CD4-positive, alpha-beta T cell treated with Interleukin-17A for 4 hours (primary cell): Measurements from ENCODE around the gene FAM227B.
"Not testable (repeated sequence)": the region's sequence is repeated elsewhere in the genome, so short reads cannot be mapped to it uniquely, and the experiment has no call there.

ENCODE experiments used
- DNase-seq: peaks from one replicate; pipeline ENCODE4 v3.0.0-alpha.2; 2020; ENCODE audit warnings: mixed read lengths

Gene FAM227B, protein sequence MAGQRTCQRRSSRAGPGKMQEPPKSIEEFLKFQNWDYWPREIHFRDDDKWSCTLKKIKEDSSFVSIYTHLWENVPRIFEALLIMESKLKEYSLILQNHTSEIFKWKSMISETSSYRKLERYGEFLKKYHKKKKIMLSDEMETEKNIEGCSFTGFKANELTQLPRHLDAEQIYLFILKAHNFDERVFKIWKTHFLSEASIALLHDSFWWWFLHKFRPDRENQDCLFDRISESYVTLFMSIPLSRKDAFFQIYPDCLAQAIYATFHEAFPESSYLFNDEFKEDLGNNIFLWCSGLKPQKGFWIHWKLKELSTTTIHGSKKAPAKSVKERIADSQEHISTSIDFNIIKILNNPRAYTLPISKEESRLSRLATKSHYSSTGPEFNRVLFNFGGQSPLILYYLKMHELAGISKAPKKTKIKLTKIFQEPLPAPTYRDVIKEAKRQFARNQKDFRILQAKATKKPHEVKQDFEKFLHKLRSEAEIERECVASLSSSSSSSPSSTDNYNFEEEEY

DNA sequence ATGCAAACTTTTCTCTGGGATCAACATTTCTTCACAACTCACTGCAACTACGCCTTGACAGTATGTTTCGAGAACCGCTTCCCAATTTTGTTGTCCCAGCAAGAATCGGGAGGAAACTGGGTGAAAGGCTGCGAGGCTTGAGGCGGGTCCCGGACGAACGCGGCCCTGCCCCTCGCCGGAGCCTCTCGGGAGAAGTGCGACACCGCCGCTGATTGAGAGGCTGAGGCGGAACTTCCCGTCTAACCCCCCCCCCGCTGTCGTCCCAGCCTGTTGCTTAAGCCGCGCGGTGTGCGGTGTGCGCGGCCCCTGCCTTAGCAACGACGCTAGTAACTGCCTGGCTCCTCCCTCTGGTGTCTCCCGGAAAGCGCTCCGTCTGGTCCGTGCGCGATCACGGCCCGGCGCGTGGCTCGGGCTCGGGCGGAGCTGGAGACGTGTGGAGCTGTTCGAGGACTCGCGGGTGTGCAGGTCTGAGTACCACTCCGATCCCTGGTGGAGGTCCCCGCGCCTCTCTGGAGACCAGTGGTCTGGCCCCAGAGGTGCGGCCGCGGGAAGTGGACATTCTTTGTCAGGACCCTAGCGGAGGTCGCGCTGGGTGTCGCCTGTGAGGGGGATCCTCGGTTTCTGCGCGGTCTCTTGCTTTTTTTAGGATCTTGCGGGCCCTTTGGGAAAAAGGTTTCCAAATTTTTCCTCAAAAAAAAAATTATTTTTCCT, at the start of gene FAM227B, which contains the start of gene DTWD1:
TSS of gene FAM227B (minus strand) at position 161 of the 711 bp plus-strand sequence. CDS start 5,647 bp downstream, outside the sequence.
TSS of gene DTWD1 (plus strand) at position 391 of the 711 bp plus-strand sequence. CDS start 4,120 bp downstream, outside the sequence.
- DNase-seq: peak; percentile 94

DNA sequence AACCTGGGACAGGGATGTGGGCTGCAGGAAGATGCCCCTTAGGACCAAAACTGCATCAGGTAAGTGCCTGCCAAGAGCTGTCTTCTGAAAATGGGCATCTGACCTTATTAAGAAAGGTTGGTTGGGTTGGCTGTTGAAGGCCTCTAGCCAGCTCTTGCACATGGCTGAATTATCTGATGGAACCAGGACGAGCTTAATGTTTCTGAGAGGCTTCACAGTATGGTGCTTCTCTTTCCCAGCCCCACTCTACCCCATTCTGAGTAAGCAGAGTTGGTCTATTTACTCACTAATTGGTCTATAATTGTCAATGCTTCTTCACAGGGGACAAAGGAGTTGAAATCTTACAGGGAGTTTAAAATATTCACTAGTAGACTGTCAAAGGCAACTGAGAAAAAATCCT, 48.7 kb upstream of the FAM227B start:
- no peak for DNase-seq

DNA sequence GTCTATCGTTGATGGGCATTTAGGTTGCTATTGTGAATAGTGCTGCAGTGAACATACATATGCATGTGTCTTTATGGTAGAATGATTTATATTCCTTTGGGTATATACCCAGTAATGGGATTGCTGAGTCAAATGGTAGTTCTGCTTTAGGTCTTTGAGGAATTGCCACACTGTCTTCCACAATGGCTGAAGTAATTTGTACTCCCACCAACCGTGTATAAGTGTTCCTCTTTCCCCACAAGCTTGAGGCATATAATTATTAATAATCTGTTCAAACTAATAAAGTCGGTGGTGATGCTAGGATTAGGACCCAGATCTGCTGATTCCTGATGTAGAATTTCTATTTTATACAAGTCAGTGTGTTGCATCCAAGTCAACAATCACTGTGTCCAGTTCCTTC, 45.9 kb upstream of the FAM227B start:
- not testable (repeated sequence) for DNase-seq

DNA sequence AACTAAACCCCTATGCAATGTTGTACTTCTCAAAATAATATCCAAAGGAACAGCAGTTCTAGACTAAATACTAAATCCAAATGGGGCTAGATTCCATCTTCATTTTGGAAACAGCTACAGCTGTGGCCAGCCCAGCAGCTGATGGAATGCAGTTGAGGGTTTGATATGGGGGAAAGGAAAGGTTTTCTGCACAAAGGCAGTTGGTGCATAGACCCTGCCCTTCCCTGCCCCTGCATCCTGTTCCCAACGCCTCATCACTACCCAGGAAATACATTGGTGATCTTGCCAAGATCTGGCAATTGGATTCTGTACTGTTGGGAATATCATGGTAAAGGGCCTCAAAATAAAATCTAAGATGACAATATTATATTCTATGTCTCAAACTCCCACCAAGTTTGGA, 44.1 kb upstream of the FAM227B start:
- no peak for DNase-seq

DNA sequence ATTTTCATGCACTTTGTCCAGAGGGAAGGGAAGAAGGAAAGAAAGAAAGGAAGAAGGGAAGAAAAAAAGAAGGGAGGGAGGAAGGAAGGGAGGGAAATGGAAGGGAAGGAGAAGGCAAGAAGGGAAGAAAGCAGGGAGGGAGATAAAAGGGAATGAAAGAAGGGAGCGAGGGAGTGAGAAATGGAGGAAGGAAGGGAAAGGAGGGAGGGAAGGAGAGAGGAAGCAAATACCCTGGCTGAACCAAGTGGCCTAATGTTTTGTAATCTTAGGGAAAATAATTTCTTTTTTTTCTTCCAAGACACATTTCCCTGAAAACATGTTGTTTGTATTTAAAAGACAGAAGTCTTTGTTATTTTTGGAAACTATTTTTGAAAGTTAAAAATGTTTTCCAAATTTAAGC, 36.1 kb upstream of the FAM227B start:
- no peak for DNase-seq

DNA sequence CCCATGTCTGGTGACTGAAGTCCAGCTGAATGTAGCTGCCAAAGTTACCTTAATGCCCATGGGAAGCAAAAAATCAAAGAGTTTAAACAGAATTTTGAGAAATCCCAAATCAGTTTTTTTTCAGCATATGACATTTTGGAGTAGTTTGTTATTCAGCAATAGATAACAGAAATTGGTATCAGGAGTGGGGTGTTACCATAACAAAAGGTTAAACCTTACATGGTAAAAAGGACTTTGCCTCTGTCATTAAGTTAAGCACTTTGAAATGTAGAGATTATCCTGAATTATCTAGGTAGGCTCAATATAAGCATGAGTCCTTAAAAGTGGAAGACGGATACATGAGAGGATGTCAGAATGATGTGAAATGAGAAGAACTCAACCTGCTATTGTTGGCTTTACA, 32.3 kb upstream of the FAM227B start:
- DNase-seq: no peak

DNA sequence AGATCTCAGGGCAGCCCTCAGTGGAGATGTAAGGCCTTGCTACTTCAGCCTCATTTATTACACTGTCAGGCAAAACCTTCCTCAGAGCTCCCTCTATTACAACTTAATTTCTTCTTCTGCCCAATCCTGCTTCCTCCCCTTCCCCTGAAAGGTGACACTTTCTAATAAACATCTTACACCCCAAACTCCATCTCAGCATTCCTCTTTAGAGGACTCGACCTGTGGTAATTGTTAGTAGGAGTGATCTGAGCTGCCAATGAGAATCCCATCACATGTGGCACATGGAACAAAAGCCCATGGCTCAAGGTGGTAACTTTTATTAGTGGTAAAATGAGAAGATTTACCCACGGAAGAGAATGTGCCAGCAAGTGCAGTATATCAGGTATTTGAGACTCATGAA, 30.1 kb upstream of the FAM227B start:
- DNase-seq: no peak

DNA sequence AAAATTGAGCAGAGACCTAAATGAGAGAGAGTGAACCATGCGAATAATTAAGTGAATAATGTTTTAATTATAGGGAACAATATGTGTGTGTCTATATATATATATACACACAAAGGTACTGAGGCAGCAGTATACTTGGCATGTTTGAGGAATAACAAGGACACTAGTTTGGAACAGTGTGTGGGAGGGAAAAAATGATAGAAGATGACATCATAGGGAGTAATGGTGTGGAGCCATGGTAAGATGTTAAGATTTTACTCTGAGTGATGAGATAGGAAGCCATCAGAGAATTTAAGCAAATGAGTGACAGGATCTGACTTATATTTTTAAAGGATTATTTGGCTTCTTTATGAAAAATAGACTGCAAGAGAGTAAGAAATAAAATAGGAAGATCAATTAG, 29.4 kb upstream of the FAM227B start:
- DNase-seq: no peak

DNA sequence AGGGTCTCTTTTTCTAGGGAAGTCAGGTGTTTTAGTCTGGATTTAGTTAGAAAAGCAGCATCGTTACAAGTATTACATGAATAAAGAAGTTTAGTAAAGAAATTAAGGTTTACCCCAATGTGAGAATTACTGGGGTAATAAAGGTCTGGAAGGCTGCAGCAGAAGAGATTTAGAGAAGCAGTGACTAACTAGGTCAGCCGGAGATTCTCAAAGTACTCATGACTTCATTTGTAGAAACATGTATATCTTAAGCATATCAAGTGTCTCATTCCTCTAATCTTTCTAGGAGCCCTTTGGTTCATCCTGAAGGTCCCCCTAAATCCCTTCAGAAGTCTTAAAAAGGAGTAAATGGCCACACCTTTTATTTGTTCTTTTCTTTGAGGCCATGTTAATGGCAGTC, 26.3 kb upstream of the FAM227B start:
- no peak for DNase-seq

DNA sequence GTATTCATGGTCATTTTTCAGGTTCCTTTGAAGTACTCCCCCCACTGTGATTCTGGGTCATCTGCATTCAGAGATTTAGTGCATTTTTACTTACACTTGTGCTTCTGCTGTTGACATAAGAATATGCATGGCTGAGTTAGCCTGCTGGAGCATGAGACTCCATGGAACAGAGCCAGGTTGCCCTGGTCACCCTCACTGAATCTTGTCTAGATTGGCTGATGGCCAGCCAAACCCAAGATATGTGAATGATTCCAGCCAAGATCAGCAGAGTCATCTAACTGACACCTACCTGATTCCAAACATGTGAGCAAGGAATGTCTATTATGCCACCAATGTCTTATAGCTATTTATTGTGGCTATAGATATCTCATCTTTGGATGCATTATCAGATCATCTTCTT, 25.3 kb upstream of the FAM227B start:
- DNase-seq: no peak

DNA sequence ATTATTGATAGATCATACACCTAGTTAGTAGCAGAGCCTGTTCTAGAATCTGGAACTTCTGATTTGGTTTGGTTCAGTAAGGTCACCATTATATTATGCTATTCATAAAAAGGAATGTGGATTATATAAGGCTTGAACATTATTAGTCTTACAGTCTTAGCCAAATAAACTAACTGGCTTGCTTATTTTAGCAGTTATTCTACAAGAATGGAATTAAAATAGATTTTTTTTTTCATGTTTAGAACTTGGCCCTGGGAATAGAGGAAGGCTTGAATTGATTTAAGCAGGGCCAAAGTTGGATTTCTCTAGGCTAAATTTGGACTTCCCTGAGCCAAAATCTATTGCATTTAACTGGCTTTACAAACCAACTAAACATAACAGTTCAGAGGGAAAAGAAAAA, 24.7 kb upstream of the FAM227B start:
- DNase-seq: no peak

DNA sequence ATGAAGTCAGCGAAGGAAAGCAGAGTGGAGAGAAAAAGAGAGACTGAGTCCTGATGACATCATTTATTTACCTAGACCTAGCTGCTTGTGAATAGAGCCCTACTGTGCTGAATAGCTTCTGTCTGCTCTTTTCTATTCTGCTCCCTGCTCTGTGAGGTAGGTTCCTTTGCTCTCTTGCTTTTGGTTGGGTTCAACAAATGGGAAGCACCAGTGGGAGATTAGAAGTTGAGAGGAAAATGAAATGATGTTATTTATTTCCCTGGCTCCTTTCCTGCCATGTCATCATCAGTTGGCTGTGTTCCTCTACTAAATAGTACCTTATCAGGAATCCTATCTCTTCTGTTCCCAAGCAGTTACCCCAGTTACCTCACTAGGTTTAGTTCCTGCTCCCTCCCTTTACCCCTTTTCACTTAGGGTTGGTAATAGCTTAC, 23.8 kb upstream of the FAM227B start:
- no peak for DNase-seq

DNA sequence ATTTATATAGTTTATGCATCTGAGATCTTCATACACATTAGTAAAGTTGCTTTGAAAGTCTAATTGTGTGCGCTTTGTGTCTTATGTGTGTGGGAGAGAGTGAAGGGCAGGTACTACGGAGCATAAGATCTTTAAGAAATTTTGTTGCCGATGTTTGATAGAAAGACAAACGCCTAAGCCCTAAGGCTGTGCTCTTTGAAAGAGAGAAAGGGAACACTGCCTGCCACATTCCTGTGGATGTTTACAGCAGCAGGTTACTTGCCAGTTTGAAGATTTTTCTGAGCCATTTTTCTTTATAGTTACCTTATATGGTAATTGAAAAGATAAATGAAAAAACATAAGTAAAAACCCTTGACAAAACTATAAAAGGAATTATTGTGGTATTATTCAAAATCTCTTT, 17.2 kb upstream of the FAM227B start:
- DNase-seq: no peak

DNA sequence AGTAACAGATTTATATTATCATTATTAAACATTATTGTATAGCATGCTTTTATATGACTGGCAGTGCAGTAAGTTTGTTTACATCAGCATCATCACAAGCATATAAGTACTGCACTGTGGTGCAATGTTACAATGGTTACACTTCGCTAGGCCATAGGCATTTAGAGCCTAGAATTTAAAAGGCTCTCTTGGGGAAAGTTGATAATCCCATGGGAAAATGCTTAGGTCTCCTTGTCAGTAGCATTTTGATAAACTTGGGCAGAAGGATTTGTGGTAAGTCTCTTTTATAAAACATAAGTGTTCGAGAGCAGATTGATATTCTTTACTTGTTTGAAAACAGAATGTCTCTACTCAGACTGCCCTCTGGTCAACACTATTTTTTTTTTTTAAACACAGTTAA, 7.8 kb upstream of the FAM227B start:
- no peak for DNase-seq

DNA sequence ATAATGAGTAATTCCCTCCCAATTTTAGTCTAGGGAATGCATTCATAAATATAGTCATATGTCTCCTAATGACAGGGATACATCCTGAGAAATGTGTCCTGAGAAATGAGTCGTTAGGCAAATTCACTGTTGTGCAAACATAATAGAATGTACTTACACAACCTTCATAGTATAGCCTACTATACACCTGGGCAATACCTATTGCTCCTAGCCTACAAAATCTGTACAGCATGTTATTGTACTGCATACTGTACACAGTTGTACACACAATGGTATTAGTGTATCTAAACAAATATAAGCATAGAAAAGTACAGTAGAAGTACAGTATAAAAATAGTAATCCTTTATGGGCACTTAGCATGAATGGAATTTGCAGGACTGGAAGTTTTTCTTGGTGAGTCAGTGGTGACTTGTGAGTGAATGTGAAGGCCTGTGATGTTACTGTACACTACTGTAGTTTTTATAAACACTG, 6.8 kb upstream of the FAM227B start:
- DNase-seq: no peak

DNA sequence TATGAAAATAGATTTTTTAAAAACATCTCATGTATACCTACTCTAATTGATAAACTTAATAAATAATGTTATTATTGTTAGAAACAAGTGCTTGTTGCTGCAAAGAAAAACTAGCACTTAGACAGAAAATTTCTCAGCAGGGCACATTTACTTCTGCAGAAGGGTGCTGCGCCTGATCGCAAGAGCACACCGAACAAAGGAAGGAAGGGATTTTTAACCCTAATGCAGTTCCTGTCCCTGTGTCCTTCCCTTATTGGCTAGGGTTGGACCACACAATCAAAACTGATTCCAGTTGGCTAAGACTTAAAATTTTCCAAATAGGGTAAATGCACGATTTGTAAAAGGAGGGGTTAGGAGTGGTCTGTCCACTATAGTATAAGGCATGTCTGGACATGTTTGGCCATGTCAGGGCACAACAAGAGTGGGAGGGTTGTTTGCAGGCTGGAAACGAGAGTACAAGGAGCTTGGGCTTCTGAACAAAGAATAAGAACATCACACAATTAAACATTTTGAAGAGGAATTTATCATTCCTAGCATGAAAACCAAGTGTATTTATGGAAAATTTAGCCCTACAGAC, 4.9 kb upstream of the FAM227B start:
- no peak for DNase-seq

DNA sequence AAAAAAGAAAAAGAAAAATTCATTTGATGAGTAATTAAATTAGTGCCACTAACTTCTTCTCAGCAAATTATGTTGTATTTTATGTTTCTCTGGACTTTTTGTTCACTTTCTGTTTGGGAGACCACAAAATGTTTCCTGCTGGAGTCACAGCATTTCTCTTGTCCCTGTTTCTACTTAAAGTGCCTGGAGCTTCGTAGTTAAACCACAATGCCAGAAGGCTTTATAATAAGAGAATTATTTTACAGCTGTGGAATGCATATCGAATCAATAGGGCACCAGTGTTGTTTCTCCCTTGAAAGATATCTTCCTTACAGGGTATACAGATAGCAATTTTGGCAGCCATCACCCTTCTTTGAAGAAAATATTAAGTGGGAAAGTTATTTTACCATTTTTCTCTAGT, 3.4 kb upstream of the FAM227B start:
- DNase-seq: no peak

DNA sequence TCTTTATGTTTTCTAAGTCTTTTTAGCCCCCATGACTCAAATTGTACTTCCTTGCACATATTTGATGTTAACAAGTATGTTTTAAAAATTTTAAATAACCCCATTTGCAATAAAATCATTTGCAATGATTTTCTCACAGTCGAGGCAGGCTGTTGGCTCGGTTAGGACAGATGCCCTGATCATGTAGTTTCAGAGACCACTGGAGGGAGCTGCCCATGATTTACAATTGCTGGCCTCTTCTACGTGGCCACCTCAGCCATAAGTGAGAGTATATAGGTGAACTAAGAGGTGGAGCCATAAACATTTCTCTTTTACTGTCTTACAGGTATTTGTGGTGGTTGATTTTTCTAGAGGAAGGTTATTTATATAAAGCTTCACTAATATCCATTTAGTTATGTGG, 1.9 kb upstream of the FAM227B start:
- no peak for DNase-seq

DNA sequence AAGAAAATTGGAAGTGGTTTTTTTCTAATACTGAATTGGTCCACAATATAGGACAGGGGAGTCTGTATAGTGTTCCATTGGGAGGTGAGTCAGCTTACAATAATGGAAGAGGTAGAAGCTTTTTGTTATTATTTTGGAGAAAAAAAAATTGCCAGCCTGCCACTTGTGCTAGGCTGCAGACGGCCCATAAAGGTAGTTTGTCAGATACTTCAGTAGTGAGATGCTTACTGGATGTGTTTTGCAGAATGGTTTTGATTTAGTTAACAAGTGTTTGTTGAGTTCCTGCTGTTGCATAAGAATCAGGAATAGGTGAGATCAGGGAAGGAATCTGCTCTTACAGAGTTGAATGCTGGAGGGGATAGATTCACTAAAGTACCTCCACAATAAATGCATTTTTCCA, 1.3 kb upstream of the FAM227B start:
- DNase-seq: no peak

DNA sequence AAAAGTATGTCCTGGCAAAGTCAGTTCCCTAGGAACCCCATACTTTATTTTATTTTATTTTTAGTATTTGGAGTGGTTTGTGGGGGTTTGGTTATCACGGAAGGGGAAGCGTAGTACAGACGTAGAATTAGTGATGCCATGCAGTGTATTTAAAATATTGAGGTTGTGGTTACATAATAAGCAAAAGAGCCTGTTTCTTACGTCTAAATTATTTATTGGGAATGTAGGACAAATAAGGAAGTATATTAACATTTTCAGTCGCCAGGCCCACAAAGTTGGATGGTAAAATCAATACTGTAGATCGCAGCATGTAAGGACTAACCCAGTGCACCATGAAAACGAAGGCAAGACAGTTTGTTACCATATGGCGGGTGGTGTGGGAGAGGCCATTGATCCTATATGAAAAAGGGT, 788 bp upstream of the FAM227B start:
- no peak for DNase-seq

DNA sequence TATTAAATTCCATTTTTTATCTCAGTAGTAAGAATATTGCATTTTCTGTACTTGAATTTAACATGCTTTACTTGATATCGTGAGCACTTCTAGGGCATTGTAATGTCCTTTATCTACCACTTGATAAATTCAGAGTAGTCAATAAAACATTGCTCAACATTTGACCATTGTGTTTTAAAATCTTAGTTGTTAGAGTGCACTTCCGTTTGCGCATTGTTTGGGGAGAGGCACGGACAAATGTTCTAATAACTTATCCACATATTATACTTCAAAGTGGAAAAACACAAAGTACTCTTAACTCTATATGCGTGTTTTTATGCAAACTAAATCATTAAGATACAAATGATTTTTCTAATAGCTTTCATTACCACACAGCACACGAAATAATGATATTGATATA, 419 bp downstream of the FAM227B start:
- no peak for DNase-seq

DNA sequence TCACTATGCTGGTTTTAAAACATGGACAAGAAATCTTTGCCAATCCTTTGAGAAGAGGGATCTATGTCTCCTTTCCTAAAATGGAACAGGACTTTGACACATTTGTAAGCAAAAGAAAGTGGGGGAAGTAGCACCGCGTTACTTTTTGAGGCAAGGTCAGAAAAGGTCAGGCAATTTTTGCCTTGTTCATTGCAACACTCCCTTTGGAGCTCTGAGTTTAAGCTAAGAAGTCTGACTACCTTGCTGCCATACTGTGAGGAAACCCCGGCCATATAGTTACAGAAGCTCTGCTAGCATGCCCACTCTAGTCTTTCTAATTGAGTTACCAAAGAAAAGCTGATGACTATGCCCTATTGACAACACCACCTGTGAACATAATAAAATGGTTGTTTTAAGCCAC, 1.4 kb downstream of the FAM227B start:
- DNase-seq: no peak

DNA sequence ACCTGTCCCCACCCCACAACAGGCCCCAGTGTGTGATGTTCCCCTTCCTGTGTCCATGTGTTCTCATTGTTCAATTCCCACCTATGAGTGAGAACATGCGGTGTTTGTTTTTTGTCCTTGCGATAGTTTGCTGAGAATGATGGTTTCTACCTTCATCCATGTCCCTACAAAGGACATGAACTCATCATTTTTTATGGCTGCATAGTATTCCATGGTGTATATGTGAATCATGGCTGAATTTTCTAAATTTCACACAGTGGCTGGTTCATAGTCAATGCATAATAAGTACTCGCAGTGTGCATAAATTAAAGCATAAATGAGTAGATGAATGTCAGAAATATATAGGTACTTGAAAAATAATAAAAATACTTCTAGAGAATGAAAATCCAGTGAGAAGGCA, 8.4 kb downstream of the FAM227B start:
- not testable (repeated sequence) for DNase-seq
